ENCODE data around the gene MACROD2. TPM values are rescaled to one million over a fixed set of nuclear protein-coding genes. Genes with fewer than 3 reads are reported as not detected.

The MACROD2 gene
- total RNA-seq, 1 donor from 2014 or later: 6.4 TPM

- Mint-ChIP-seq H3K9me3 (peaks cover 6% of the 10 kb centered on the region), H3K36me3 (ENCODE audit: low read depth) (peaks cover 5% of the 10 kb centered on the region), H3K27me3 (ENCODE audit: low read depth) (no peaks in the 10 kb centered on the region), H3K4me1 (no peaks in the 10 kb centered on the region), H3K4me3 (no peak overlapping the region), H3K27ac (ENCODE audit: unreplicated experiment) (no peak overlapping the region)
- no peak for TF ChIP-seq CTCF (conservative IDR thresholded peaks at IDR 0.05)
- no peak for DNase-seq (ENCODE audit: low read depth, low spot score)
Observed at GRCh38 chr20:15022921-15023320, 1027.6 kb downstream of the MACROD2 start.

- Mint-ChIP-seq H3K4me3 (no peak overlapping the region), H3K36me3 (ENCODE audit: low read depth) (peaks cover 3% of the 10 kb centered on the region), H3K27ac (ENCODE audit: unreplicated experiment) (no peak overlapping the region), H3K27me3 (ENCODE audit: low read depth) (no peaks in the 10 kb centered on the region), H3K4me1 (no peaks in the 10 kb centered on the region), H3K9me3 (peaks cover 2% of the 10 kb centered on the region)
- DNase-seq (ENCODE audit: low read depth, low spot score): no peak
- TF ChIP-seq CTCF (conservative IDR thresholded peaks at IDR 0.05): no peak
Observed at GRCh38 chr20:15026759-15027158, 1031.4 kb downstream of the MACROD2 start.

- Mint-ChIP-seq H3K27me3 (ENCODE audit: low read depth) (no peaks in the 10 kb centered on the region), H3K27ac (ENCODE audit: unreplicated experiment) (no peak overlapping the region), H3K4me3 (no peak overlapping the region), H3K36me3 (ENCODE audit: low read depth) (no peaks in the 10 kb centered on the region), H3K9me3 (peaks cover 2% of the 10 kb centered on the region), H3K4me1 (no peaks in the 10 kb centered on the region)
- TF ChIP-seq CTCF (conservative IDR thresholded peaks at IDR 0.05): no peak
- no peak for DNase-seq (ENCODE audit: low read depth, low spot score)
Observed at GRCh38 chr20:15030826-15031225, 1035.5 kb downstream of the MACROD2 start.

- DNase-seq (ENCODE audit: low read depth, low spot score): no peak
- H3K36me3 Mint-ChIP-seq (ENCODE audit: low read depth): no peaks in the 10 kb centered on the region
Observed at GRCh38 chr20:15031546-15032351, 1036.4 kb downstream of the MACROD2 start.

GRCh38 chr20:15032352-15032622 is 1037.0 kb downstream of the MACROD2 start:
- H3K4me3 Mint-ChIP-seq: no peak overlapping the region
- DNase-seq (ENCODE audit: low read depth, low spot score): no peak
- no peaks in the 10 kb centered on the region for H3K36me3 Mint-ChIP-seq (ENCODE audit: low read depth)
- peaks cover 2% of the 10 kb centered on the region for H3K9me3 Mint-ChIP-seq
- H3K4me1 Mint-ChIP-seq: no peaks in the 10 kb centered on the region
- no peak overlapping the region for H3K27ac Mint-ChIP-seq (ENCODE audit: unreplicated experiment)
- TF ChIP-seq CTCF (conservative IDR thresholded peaks at IDR 0.05): no peak
- no peaks in the 10 kb centered on the region for H3K27me3 Mint-ChIP-seq (ENCODE audit: low read depth)

More at GRCh38 chr20:15031546-15032351, 1036.4 kb downstream of the MACROD2 start:
- no peak overlapping the region for H3K27ac Mint-ChIP-seq (ENCODE audit: unreplicated experiment)
- H3K4me3 Mint-ChIP-seq: no peak overlapping the region
- H3K9me3 Mint-ChIP-seq: peaks cover 2% of the 10 kb centered on the region
- no peaks in the 10 kb centered on the region for H3K27me3 Mint-ChIP-seq (ENCODE audit: low read depth)
- H3K4me1 Mint-ChIP-seq: no peaks in the 10 kb centered on the region
- no peak for TF ChIP-seq CTCF (conservative IDR thresholded peaks at IDR 0.05)

All from neural crest cell (in vitro differentiated cells).